Spleen (tissue), 13 donors: ENCODE measurements around the gene ERCC2. TPM values are rescaled to one million over a fixed set of nuclear protein-coding genes. Genes with fewer than 3 reads are reported as not detected.

Experiments
- DNase-seq: peaks from one replicate; pipeline ENCODE4 v3.0.0-alpha.2; 2020
- H3K27ac ChIP-seq, 8 donors: fragments of 200-600 bp; sonication (generic) in 7 of 8; 1 replicate in 4 of 8; 2 replicates in 4 of 8; pipeline versions ENCODE4 v1.5.0 to v1.8.0; 2016 to 2021; ENCODE audit warnings: inconsistent platforms in 4 of 8, mild to moderate bottlenecking in 4 of 8, moderate library complexity in 1 of 8
- H3K27me3 ChIP-seq, 7 donors: fragments of 200-600 bp; sonication (generic) in 6 of 7; replicated peaks in 1 of 7; 1 replicate in 4 of 7; 2 replicates in 3 of 7; pipeline versions ENCODE4 v1.5.0 to v1.8.0; 2016 to 2021; ENCODE audit warnings: inconsistent platforms in 3 of 7, mild to moderate bottlenecking in 1 of 7
- H3K36me3 ChIP-seq, 6 donors: fragments of 200-600 bp; sonication (generic) in 5 of 6; 1 replicate in 4 of 6; 2 replicates in 2 of 6; pipeline versions ENCODE4 v1.5.0 to v1.8.0; 2016 to 2021; ENCODE audit warnings: inconsistent platforms in 2 of 6
- H3K4me1 ChIP-seq, 6 donors: fragments of 200-600 bp; sonication (generic) in 5 of 6; 1 replicate in 3 of 6; 2 replicates in 3 of 6; pipeline versions ENCODE4 v1.5.0 to v1.8.0; 2016 to 2021; ENCODE audit warnings: inconsistent platforms in 3 of 6
- H3K4me3 ChIP-seq, 8 donors: fragments of 200-600 bp; sonication (generic) in 7 of 8; 1 replicate in 4 of 8; 2 replicates in 4 of 8; pipeline versions ENCODE4 v1.5.0 to v1.8.0; 2016 to 2021; ENCODE audit warnings: inconsistent platforms in 4 of 8, mild to moderate bottlenecking in 4 of 8, moderate library complexity in 2 of 8
- H3K9me3 ChIP-seq, 8 donors: fragments of 200-600 bp; sonication (generic) in 7 of 8; 1 replicate in 4 of 8; 2 replicates in 4 of 8; pipeline versions ENCODE4 v1.5.0 to v1.8.0; 2016 to 2021; ENCODE audit warnings: inconsistent platforms in 4 of 8
- CTCF ChIP-seq, 11 experiments: fragments of 200-600 bp in 7 of 11; fragments of 450-650 bp in 4 of 11; sonication (generic) in 4 of 11; IDR thresholded peaks in 8 of 11; conservative IDR thresholded peaks in 3 of 11; 1 replicate in 7 of 11; 2 replicates in 4 of 11; pipeline versions ENCODE4 v1.4.0 to v1.8.0; 2016 to 2021; ENCODE audit warnings: antibody characterized with exemption in 11 of 11, inconsistent platforms in 4 of 11, mild to moderate bottlenecking in 1 of 11
- POLR2A ChIP-seq, 3 donors: fragments of 450-650 bp; IDR thresholded peaks; one replicate each; pipeline ENCODE4 v1.5.1; 2017; ENCODE audit warnings: antibody characterized with exemption in 3 of 3, mild to moderate bottlenecking in 1 of 3
- POLR2AphosphoS5 ChIP-seq, 3 donors: sonication (generic); formaldehyde crosslinking; IDR thresholded peaks; one replicate each; pipeline ENCODE4 v1.5.1; 2017; ENCODE audit warnings: antibody characterized with exemption in 3 of 3
- WGBS, 5 donors: extraction: QIAGEN DNeasy Blood & Tissue Kit in 3 of 5; methylation state at CpG; one replicate each; pipeline versions ENCODE4 v1.1.5 to v1.1.7; 2013 to 2018; 5-methylcytosine and 5-hydroxymethylcytosine counted together
- intact Hi-C: fragments of 100-400 bp; cut with DNase I; formaldehyde crosslinking; loops from one replicate; pipeline ENCODE4 v1.15.0; 2023; ENCODE audit warnings: low total_unique reads
- long read RNA-seq, 2 donors: transcript quantifications; one replicate each; lab custom pipeline, GENCODE V29; 2026
- polyA plus RNA-seq, 3 donors: library from polyadenylated mRNA; stranded (reverse); fragments of 200-250 nt; gene quantifications; one replicate each; pipeline ENCODE4 v1.2.1, GENCODE V29; 2013
- total RNA-seq, 7 donors: library from RNA; depleted of rRNA in 3 of 7; stranded (reverse); fragments of >200 nt in 3 of 7; fragmentation: NEBNext Ultra II Directional in 4 of 7; extraction: Animal tissue kit (Norgen Biotek cat#: 25700) in 4 of 7; gene quantifications; one replicate each; pipeline versions ENCODE4 v1.1.0 to v1.2.1, GENCODE V29; 2016 to 2021
- donor health status: healthy with polysubstance abuse.
- donor health status: DM: no; HTN: no; CAD: no; lungs with moderate emphysema.
- donor health status: DM: no; HTN: no; CAD: no.
- donor health status: Bipolar disorder and iron deficiency.
- donor health status: healthy.
- donor health status: DM: no; HTN: no; CAD: no.
- donor health status: DM: yes; HTN: yes; CAD: no.

Gene ERCC2
- 10 to 100 TPM; 12.2 to 22.1 (median 14.7) TPM for total RNA-seq
- polyA plus RNA-seq = 10 to 100 TPM; 11.5 to 19.1 (median 17.3) TPM
- long read RNA-seq, donor 1, full-length matches to known transcripts = 3 of 3 reads
- long read RNA-seq, donor 1, partial matches to known transcripts = 0 of 3 reads
- long read RNA-seq, donor 1, other reads (novel, unspliced or antisense) = 0 of 3 reads
- long read RNA-seq, donor 2, full-length matches to known transcripts = 1 of 1 reads
- long read RNA-seq, donor 2, partial matches to known transcripts = 0 of 1 reads
- long read RNA-seq, donor 2, other reads (novel, unspliced or antisense) = 0 of 1 reads

- WGBS, 5 donors = 5 to 12% (median 6%) methylated on average over 17 to 55 of the region's 55 CpGs
- Histone ChIP-seq H3K9me3 (no peaks in the 10 kb centered on the region), H3K4me1 (peaks cover 0 to 32% (median 19%) of the 10 kb centered on the region in 6 donors), H3K27ac (peak within 1 kb of the TSS; percentile 69 to 87 (median 82)), H3K36me3 (peaks cover 0 to 4% (median 0%) of the 10 kb centered on the region in 6 donors), H3K27me3 (no peaks in the 10 kb centered on the region), H3K4me3 (peak within 1 kb of the TSS; percentile 73 to 99 (median 92))
- TF ChIP-seq POLR2AphosphoS5 (IDR thresholded peaks at IDR 0.05) (peak; percentile 75 to 82 (median 82)), POLR2A (IDR thresholded peaks at IDR 0.05) (no peak), CTCF (IDR thresholded peaks at IDR 0.05 in 8 of 11, conservative IDR thresholded peaks at IDR 0.05 in 3 of 11) (peak in 2 of 11 experiments; percentile 13 to 25)
- peak; percentile 97 for DNase-seq
- intact Hi-C loops = no loop called here
These were observed at the start of gene ERCC2 for GRCh38 chr19:45370410-45371204. Gene ERCC2 (minus strand): TSS chr19:45370573. CDS start chr19:45370540, 33 bp downstream.

- Histone ChIP-seq H3K4me1 (peaks cover 20 to 69% (median 54%) of the 10 kb centered on the region in 6 donors), H3K4me3 (peak overlapping the region in 1 of 8 donors; percentile 32), H3K9me3 (no peaks in the 10 kb centered on the region), H3K27ac (peak overlapping the region in 5 of 8 donors; percentile 63 to 81 (median 69)), H3K27me3 (no peaks in the 10 kb centered on the region), H3K36me3 (peaks cover 0 to 78% (median 33%) of the 10 kb centered on the region in 6 donors)
- WGBS, 5 donors = 17 to 65% (median 31%) methylated on average over 1 to 3 of the region's 3 CpGs
- no peak for DNase-seq
- intact Hi-C loops = no loop called here
- TF ChIP-seq CTCF (IDR thresholded peaks at IDR 0.05 in 8 of 11, conservative IDR thresholded peaks at IDR 0.05 in 3 of 11) = no peak
These were observed 49.5 kb upstream of the ERCC2 start for GRCh38 chr19:45419895-45420294.

GRCh38 chr19:45419396-45419795, 49.0 kb upstream of the ERCC2 start:
- H3K36me3 ChIP-seq = peaks cover 0 to 83% (median 37%) of the 10 kb centered on the region in 6 donors
- 3 to 14% (median 9%) methylated on average over 3 to 4 of the region's 4 CpGs for WGBS, 5 donors
- DNase-seq = peak; percentile 86
- no peaks in the 10 kb centered on the region for H3K27me3 ChIP-seq
- H3K4me3 ChIP-seq = peak overlapping the region in 1 of 8 donors; percentile 32
- TF ChIP-seq CTCF (IDR thresholded peaks at IDR 0.05 in 8 of 11, conservative IDR thresholded peaks at IDR 0.05 in 3 of 11) (no peak), POLR2AphosphoS5 (IDR thresholded peaks at IDR 0.05) (peak; percentile 46 to 67 (median 54))
- H3K4me1 ChIP-seq = peaks cover 15 to 64% (median 49%) of the 10 kb centered on the region in 6 donors
- peak overlapping the region in 6 of 8 donors; percentile 29 to 81 (median 68) for H3K27ac ChIP-seq
- H3K9me3 ChIP-seq = no peaks in the 10 kb centered on the region
- intact Hi-C loops = no loop called here

GRCh38 chr19:45418802-45419201, 48.4 kb upstream of the ERCC2 start:
- peaks cover 9 to 58% (median 43%) of the 10 kb centered on the region in 6 donors for H3K4me1 ChIP-seq
- no peaks in the 10 kb centered on the region for H3K27me3 ChIP-seq
- WGBS, 5 donors = 39 to 54% (median 49%) methylated on average over 7 to 9 of the region's 9 CpGs
- intact Hi-C loops = no loop called here
- H3K4me3 ChIP-seq = peak overlapping the region in 1 of 8 donors; percentile 32
- H3K27ac ChIP-seq = peak overlapping the region in 5 of 8 donors; percentile 63 to 81 (median 69)
- H3K9me3 ChIP-seq = no peaks in the 10 kb centered on the region
- no peak for DNase-seq
- TF ChIP-seq POLR2A (IDR thresholded peaks at IDR 0.05) (no peak), CTCF (IDR thresholded peaks at IDR 0.05 in 8 of 11, conservative IDR thresholded peaks at IDR 0.05 in 3 of 11) (no peak), POLR2AphosphoS5 (IDR thresholded peaks at IDR 0.05) (no peak)
- peaks cover 0 to 89% (median 43%) of the 10 kb centered on the region in 6 donors for H3K36me3 ChIP-seq
